Measurements from ENCODE around the gene RGS7. TPM values are rescaled to one million over a fixed set of nuclear protein-coding genes. Genes with fewer than 3 reads are reported as not detected.
"Not testable (repeated sequence)": the region's sequence is repeated elsewhere in the genome, so short reads cannot be mapped to it uniquely, and the experiment has no call there.

The RGS7 gene
- total RNA-seq, 2 donors from 2014 or later: 0.26 to 0.99 TPM

DNA sequence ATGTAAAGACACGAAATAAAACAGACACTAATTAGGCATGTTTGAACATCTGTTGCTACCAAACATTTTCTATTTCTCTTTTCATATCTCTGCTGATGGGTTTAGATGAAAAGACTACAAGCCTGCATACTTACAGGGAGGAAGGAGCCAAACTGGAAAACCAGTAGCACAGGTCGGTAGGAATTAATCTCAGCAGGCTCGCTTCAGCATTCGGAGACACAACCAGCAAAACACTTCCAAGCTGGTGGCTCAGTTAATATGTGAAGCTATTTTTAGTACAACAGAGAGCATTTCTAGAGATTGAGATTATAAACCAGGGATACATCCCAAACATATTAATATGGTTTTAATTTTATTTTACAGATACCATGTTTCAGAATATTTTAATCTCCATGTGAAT, 444.2 kb downstream of the RGS7 start:
- TF ChIP-seq, protein P1, sequence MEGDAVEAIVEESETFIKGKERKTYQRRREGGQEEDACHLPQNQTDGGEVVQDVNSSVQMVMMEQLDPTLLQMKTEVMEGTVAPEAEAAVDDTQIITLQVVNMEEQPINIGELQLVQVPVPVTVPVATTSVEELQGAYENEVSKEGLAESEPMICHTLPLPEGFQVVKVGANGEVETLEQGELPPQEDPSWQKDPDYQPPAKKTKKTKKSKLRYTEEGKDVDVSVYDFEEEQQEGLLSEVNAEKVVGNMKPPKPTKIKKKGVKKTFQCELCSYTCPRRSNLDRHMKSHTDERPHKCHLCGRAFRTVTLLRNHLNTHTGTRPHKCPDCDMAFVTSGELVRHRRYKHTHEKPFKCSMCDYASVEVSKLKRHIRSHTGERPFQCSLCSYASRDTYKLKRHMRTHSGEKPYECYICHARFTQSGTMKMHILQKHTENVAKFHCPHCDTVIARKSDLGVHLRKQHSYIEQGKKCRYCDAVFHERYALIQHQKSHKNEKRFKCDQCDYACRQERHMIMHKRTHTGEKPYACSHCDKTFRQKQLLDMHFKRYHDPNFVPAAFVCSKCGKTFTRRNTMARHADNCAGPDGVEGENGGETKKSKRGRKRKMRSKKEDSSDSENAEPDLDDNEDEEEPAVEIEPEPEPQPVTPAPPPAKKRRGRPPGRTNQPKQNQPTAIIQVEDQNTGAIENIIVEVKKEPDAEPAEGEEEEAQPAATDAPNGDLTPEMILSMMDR (IDR thresholded peaks at IDR 0.05): no peak
- no peak for TF ChIP-seq POLR2A (IDR thresholded peaks at IDR 0.05)
- H3K4me1 ChIP-seq: no peaks in the 10 kb centered on the region
- intact Hi-C loops (cut with DNase I): no loop called here
- H3K27me3 ChIP-seq: no peaks in the 10 kb centered on the region
- H3K36me3 ChIP-seq (replicated peaks in 1 of 2; ENCODE audit: insufficient read depth in 1 of 2, low read depth in 2 of 2): no peaks in the 10 kb centered on the region
- ATAC-seq: no peak
- no peak for DNase-seq
- no peaks in the 10 kb centered on the region for H3K9me3 ChIP-seq
- 36 to 41% methylated on average over 4 of the region's 4 CpGs for WGBS, 2 donors
- no peak overlapping the region for H3K4me3 ChIP-seq
- H3K27ac ChIP-seq: no peak overlapping the region

DNA sequence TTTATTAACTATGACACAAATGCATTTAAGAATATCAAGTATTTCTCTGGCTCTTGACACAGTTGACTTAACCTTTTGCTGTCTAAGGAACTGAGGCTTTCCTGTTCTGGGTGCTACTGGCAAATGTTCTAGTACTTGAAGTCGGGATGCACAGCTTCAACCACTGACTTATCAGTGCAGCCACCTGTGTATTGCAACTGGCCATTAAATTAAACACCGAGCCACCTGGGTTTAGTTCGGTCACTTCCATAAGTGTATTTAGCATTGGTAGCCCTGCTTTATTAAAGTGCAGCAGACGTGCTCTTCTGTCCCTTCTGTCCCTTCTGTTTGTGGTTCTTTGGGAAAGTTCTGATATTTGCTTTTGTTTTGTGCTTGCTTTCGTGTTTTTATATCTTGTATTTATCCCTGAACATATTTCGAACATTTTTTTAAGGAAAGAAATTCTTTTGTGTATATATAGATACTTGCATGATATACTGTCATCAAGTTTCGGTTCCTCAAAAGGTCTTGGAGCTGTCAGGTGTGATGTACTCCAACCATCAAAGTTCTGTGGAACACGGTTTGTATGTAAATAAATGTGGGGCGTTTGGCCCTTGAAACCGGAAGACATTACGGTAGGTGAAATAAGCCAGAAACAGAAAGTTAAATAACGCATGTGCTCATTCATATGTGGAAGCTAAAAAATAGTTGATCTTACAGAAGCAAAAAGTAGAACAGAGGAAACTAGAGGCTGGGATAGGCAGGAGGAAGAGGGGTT, 447.1 kb downstream of the RGS7 start:
- Histone ChIP-seq H3K27ac (no peak overlapping the region), H3K4me1 (no peaks in the 10 kb centered on the region), H3K4me3 (no peak overlapping the region), H3K27me3 (no peaks in the 10 kb centered on the region), H3K9me3 (no peaks in the 10 kb centered on the region), H3K36me3 (replicated peaks in 1 of 2; ENCODE audit: insufficient read depth in 1 of 2, low read depth in 2 of 2) (no peaks in the 10 kb centered on the region)
- WGBS, 2 donors: 67 to 69% methylated on average over 12 of the region's 12 CpGs
- ATAC-seq (no peak), DNase-seq (no peak)
- intact Hi-C loops (cut with DNase I): no loop called here
- TF ChIP-seq POLR2A (IDR thresholded peaks at IDR 0.05): no peak
- TF ChIP-seq, protein P1 (IDR thresholded peaks at IDR 0.05): no peak

GRCh38 chr1:240906477-240906876, 450.5 kb downstream of the RGS7 start:
- H3K27me3 ChIP-seq: no peaks in the 10 kb centered on the region
- no peak overlapping the region for H3K4me3 ChIP-seq
- H3K9me3 ChIP-seq: no peaks in the 10 kb centered on the region
- no peaks in the 10 kb centered on the region for H3K4me1 ChIP-seq
- no peaks in the 10 kb centered on the region for H3K36me3 ChIP-seq (replicated peaks in 1 of 2; ENCODE audit: insufficient read depth in 1 of 2, low read depth in 2 of 2)
- TF ChIP-seq, protein P1 (IDR thresholded peaks at IDR 0.05): no peak
- TF ChIP-seq POLR2A (IDR thresholded peaks at IDR 0.05): no peak
- DNase-seq (peak in 3 of 4 donors; percentile 14 to 46 (median 21)), ATAC-seq (no peak)
- no peak overlapping the region for H3K27ac ChIP-seq
- intact Hi-C loops (cut with DNase I): no loop called here

GRCh38 chr1:240905225-240905765, 451.7 kb downstream of the RGS7 start:
- ATAC-seq: no peak
- Histone ChIP-seq H3K4me3 (no peak overlapping the region), H3K4me1 (no peaks in the 10 kb centered on the region), H3K27ac (no peak overlapping the region), H3K36me3 (replicated peaks in 1 of 2; ENCODE audit: insufficient read depth in 1 of 2, low read depth in 2 of 2) (no peaks in the 10 kb centered on the region), H3K27me3 (no peaks in the 10 kb centered on the region), H3K9me3 (no peaks in the 10 kb centered on the region)
- DNase-seq: no peak
- intact Hi-C loops (cut with DNase I): no loop called here
- no peak for TF ChIP-seq POLR2A (IDR thresholded peaks at IDR 0.05)
- TF ChIP-seq, protein P1 (IDR thresholded peaks at IDR 0.05): no peak
- WGBS, 2 donors: 70 to 79% methylated on average over 6 of the region's 6 CpGs

GRCh38 chr1:240895424-240895823, 461.6 kb downstream of the RGS7 start:
- WGBS, 2 donors: 56 to 90% methylated on average over 4 of the region's 4 CpGs
- H3K27me3 ChIP-seq; ATAC-seq; DNase-seq; H3K4me3 ChIP-seq; H3K36me3 ChIP-seq (replicated peaks in 1 of 2; ENCODE audit: insufficient read depth in 1 of 2, low read depth in 2 of 2); H3K4me1 ChIP-seq; H3K27ac ChIP-seq; intact Hi-C loops (cut with DNase I); H3K9me3 ChIP-seq: not testable (repeated sequence)

All from body of pancreas (tissue), 4 donors.